GM15510 (cell line): ENCODE data around the gene FAR1.

Experiments used
- POLR2A ChIP-seq: IDR thresholded peaks from 3 replicates; pipeline ENCODE4 v1.6.1; 2011; ENCODE audit warnings: borderline replicate concordance; ENCODE audit not compliant: insufficient read length; ENCODE audit errors: extremely low read depth

Gene FAR1

DNA sequence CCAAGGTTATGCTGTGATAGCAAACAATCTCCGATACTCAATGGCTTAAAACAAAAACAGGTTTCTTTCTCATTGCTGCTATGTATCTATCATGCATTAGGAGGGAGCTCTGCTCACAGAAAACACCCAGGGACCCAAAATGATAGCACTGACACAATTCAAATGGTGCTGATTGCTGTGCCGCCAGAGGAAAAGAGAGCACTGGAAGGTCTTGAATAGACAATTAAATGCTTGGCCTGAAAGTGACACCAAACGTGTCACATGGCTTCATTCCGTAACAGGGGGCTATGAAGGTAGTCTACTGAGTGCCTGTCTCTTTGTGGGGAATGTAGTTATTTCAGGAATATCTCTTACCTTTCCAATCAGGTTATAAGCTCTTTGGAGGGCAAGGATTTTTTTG, 94.2 kb downstream of the FAR1 start:
- TF ChIP-seq POLR2A = no peak

DNA sequence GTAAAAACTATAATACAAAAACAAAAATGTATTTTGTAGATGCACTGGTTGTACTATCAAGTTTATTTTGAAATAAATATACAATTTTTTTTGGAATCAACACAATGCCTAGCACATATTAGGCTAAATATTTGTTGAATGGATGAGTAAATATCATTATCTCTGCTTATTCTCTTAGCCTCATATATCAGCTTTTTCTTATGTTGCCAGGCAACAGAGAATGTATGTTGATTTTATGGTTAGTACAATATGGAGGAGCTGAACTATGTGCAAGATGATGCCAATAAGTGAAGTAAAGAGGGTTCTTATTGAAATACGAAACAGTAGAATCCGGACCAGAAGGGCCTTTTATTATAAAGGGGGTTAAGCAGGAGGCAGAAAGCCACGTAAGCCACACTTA, 94.9 kb downstream of the FAR1 start:
- TF ChIP-seq POLR2A = no peak

DNA sequence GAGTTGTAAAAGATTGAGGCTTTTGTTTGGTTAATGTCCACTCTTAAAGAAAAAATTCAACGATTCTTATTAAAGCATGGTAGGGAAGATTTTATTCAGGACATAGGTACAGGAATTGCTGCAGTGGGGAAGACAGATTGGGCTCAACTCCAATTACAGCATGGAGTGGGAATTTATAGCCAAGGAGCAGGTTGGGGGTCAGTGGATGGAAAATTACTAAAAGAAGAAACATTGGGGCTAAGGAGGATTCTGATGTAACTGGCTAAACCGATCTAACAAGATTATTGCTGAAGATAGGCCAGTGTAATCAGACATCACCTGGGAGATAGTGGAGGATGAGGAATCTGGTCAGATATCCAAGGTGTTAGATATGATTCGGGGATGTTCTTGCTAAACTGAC, 97.4 kb downstream of the FAR1 start:
- TF ChIP-seq POLR2A = no peak

DNA sequence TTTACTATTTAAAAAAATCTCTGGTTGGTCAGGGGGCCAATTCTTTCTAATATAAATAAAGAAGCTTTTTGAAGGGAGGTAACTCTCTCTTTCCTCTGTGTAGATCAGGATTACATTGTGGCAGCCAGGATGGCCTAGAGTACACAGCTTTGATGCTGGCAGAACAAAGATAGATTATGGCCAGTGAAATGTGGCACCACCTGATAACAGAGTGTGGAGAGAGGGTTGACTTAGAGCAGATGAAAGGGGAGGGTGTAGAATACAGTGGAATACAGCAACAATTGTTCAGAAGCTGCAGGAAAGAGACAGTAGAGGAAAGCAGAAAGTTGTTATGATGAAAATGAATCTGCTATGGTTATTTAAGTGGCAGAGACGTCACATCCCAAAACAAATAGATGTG, 99.0 kb downstream of the FAR1 start:
- no peak for TF ChIP-seq POLR2A

- no peak for TF ChIP-seq POLR2A
Observed at GRCh38 chr11:13769188-13769587, 100.7 kb downstream of the FAR1 start.

DNA sequence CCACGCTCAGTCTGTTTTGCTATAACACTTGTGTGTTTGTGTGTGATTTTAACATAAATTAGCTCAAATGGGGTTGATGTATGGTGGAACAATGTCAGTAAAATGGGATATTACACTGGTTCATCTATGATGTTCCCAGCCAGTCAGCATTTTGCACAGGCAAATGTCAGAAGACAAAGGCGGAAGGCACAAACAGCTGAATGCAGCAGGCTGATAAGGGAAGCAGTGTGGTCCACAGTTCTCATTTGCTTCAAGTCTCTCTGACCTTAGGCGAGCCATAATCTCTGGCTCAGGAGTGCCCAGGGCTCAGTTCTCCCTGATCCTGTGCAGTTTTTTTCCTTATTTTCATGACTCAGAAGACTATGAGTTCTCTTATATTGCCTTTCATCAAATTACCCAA, 102.7 kb downstream of the FAR1 start:
- no peak for TF ChIP-seq POLR2A

DNA sequence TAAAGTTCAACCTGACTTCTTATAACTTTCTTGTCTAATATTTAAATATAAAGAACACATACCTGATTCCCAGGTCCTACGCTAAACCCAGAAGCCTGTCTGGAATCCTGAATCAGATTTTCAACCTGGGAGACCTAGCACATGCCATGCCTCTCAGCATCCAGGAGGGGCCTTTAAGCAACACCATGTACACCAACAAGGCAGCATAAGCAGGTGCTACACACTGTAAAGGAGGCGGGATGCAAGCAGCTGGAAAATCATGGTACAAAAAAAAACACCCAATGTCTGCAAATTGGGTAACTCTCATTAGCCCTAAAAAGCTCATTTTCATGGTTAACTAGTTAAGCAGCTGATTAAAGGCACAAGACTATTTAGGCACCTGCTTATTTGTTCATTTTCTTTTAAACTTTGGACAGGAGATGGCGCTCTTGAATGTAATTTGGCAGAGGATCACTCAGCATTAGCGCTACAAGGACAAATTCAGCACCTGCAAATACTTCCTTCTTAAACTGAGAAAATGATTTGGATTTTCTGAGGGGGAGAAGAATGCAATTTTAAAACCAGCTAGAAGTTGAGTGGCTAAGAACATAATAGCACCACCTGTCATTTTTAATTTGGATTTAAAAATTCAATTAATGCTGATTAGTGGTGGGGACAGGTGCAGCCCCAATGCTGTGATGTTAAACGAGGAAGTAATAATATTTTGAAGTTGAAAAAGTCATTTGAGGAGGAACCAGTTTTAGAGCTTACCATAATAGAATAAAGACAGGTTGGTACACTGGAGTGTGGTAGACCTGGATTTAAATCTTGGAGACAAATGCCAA, 104.0 kb downstream of the FAR1 start:
- TF ChIP-seq POLR2A = no peak

DNA sequence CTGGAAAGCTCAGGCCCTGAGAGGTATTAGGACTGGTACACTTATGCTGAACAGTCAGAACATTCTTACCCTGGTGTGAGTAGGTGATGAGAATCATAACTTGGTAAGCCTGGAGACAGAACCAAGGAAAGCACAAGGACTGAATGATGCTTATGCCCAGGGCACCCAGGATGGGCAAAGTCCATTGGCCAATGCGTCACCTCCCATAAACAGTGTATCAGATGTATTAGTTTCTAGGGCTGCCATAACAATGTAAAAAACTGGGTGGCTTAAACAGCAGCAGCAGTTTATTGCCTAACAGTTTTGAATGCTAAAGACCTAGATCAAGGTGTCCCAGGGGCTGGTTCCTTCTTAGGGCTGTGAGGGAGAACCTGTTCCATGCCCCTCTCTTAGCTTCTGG, 107.0 kb downstream of the FAR1 start:
- no peak for TF ChIP-seq POLR2A

DNA sequence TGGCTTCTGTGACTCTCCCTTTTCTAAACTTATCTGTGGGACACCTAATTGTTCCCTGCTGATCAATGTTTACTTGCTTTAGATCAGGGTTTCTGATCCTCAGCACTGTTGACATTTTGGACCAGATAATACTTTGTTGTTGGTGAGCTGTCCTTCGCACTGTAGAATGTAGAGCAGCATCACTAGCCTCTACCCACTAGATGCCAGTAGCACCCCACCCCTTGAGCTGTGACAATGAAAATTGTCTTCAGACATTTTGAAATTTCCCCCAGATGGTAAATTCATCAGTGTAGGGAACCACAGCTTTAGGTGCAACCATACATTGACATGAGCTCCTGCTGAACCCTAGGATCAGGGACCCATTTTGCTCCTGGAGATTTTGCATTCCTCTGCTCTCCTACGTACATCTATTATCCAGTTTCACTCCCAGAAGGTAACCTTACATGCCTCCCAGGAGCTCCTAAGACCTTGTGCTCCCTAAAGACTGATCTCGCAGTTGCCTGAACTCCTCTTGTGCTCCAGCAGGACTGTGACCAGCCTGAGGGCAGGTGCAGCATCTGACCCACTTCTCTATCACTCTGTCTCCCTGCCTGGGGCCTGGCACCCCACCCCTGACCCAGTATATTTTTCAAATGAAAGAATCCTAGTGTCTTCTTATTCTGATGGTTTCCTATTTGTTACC, 107.8 kb downstream of the FAR1 start:
- TF ChIP-seq POLR2A = no peak

DNA sequence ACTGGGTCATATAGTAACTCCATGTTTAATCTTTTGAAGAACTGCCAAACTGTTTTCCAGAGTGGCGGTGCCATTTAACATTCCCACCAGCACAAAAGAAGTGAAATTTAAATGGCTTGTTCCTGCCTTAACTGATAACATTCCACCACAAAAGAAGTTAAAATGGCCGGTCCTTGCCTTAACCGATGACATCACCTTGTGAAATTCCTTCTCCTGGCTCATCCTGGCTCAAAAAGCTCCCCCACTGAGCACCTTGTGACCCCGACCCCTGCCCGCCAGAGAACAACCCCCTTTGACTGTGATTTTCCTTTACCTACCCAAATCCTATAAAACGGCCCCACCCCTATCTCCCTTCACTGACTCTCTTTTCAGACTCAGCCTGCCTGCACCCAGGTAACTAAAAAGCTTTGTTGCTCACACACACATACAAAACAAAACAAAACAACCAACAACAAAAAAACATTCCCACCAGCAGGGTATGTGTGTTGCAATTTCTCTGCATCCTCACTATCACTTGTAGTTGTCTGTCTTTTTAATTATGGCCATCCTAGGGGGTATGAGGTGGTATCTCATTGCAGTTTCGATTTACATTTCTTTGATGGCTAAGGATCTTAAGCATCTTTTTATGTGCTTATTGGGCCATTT, 109.0 kb downstream of the FAR1 start:
- no peak for TF ChIP-seq POLR2A

DNA sequence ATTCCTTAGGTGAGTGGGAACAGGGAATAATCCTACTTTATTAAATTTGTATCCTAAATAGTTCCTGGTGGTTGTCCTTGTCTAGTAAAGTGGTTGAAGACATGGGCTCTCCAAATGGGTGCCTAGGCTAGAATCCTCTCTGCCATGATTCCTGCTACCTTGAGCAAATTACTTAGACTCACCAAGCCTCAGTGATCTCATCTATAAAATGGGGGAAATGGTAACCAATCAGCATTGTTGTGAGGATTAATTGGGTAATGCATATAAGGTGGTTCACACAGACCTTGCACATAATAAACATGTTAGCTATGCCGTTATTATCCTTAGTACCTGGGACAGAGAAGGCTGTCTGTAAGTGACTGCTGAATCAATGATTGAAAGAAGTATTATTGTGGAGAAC, 109.9 kb downstream of the FAR1 start:
- TF ChIP-seq POLR2A = no peak

DNA sequence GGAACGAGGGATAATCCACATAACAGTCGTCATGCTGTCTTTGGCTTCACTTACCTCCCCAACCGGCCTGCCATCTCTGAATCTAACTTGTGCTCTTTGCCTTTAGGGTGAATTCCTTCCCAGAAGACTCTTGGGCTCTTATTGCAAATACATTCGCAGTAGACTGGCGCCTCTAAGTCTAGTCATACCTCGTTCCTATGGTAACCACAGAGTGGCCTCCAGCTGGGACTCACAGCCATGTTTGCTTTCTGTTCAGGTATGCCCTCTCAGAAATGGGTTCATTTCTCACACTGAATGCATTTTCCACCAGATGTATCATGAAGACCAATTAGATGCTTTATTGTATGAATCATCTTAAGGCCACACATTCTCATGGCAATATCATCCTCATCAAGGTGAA, 112.7 kb downstream of the FAR1 start:
- TF ChIP-seq POLR2A = no peak
